K562 (cell line): ENCODE results near the gene ANO8. TPM values are rescaled to one million over a fixed set of nuclear protein-coding genes. Genes with fewer than 3 reads are reported as not detected.

Experiments used
- GTF2B ChIP-seq: IDR thresholded peaks from 2 replicates; pipeline ENCODE4 v1.6.1; 2011; ENCODE audit not compliant: insufficient read length; ENCODE audit errors: extremely low read depth
- GTF2F1 ChIP-seq: IDR thresholded peaks from 2 replicates; pipeline ENCODE4 v1.6.1; 2011; ENCODE audit warnings: low read depth, low read length, improper control_type of control experiment
- HNRNPLL ChIP-seq: fragments of 200-400 bp; formaldehyde crosslinking; IDR thresholded peaks from 2 replicates; pipeline ENCODE4 v1.6.1; 2017; ENCODE audit warnings: low read length, low read depth, mild to moderate bottlenecking; ENCODE audit not compliant: poor library complexity, severe bottlenecking
- JUND ChIP-seq, 2 experiments: IDR thresholded peaks; 2 replicates in 1 of 2; 3 replicates in 1 of 2; pipeline ENCODE4 v1.6.1; 2011; ENCODE audit warnings: borderline replicate concordance in 2 of 2, low read depth in 2 of 2, low read length in 2 of 2, improper control_type of control experiment in 1 of 2, missing biosample characterization in 1 of 2, missing genetic modification characterization in 1 of 2, missing genetic modification reagents in 1 of 2
- KLF16 ChIP-seq: IDR thresholded peaks from 2 replicates; pipeline ENCODE4 v1.6.1; 2016; ENCODE audit warnings: antibody characterized with exemption
- RBM39 ChIP-seq: fragments of 200-400 bp; formaldehyde crosslinking; optimal IDR thresholded peaks from 2 replicates; pipeline ENCODE3; 2018; ENCODE audit warnings: low read depth, low read length
- SMARCA4 ChIP-seq: fragments of 450-650 bp; IDR thresholded peaks from 2 replicates; pipeline ENCODE4 v1.6.1; 2016
- SNRNP70 ChIP-seq: fragments of 200-400 bp; formaldehyde crosslinking; optimal IDR thresholded peaks from 2 replicates; pipeline ENCODE3; 2017; ENCODE audit warnings: low read depth, low read length
- TEAD4 ChIP-seq, 2 experiments: sonication (generic) in 1 of 2; formaldehyde crosslinking in 1 of 2; IDR thresholded peaks; 2 replicates each; pipeline versions ENCODE4 v1.6.1 to v1.8.0; 2012 to 2022; ENCODE audit warnings: borderline replicate concordance in 1 of 2, inconsistent platforms in 1 of 2, low read length in 1 of 2, mild to moderate bottlenecking in 1 of 2, missing genetic modification reagents in 1 of 2
- U2AF2 ChIP-seq: fragments of 200-400 bp; formaldehyde crosslinking; optimal IDR thresholded peaks from 2 replicates; pipeline ENCODE3; 2017; ENCODE audit warnings: low read depth, mild to moderate bottlenecking, low read length
- UBTF ChIP-seq, 2 experiments: IDR thresholded peaks; 2 replicates each; pipeline ENCODE4 v1.6.1; 2012; ENCODE audit warnings: improper control_type of control experiment in 2 of 2, low read depth in 2 of 2, low read length in 2 of 2, borderline replicate concordance in 1 of 2
- ZBTB11 ChIP-seq, 3 experiments: fragments of 200-800 bp in 1 of 3; fragments of 250-450 bp in 1 of 3; fragments of 450-650 bp in 1 of 3; sonication (Bioruptor Pico) in 1 of 3; sonication (Bioruptor generic) in 1 of 3; formaldehyde crosslinking in 1 of 3; IDR thresholded peaks; 2 replicates each; pipeline versions ENCODE4 v1.6.1 to v1.8.0; 2016 to 2022; ENCODE audit warnings: mild to moderate bottlenecking in 2 of 3, missing genetic modification characterization in 2 of 3, missing compliant biosample characterization in 1 of 3, moderate library complexity in 1 of 3
- ZFP36 ChIP-seq: fragments of 150-350 bp; IDR thresholded peaks from 2 replicates; pipeline ENCODE4 v1.6.1; 2018; ENCODE audit warnings: low read length, low read depth; ENCODE audit not compliant: partially characterized antibody
- ZNF224 ChIP-seq: sonication (generic); formaldehyde crosslinking; IDR thresholded peaks from 2 replicates; pipeline ENCODE4 v1.8.0; 2022; ENCODE audit warnings: mild to moderate bottlenecking, missing genetic modification reagents
- ZNF280B ChIP-seq: fragments of 250-450 bp; sonication (Bioruptor Pico); IDR thresholded peaks from 2 replicates; pipeline ENCODE4 v1.5.1; 2021; ENCODE audit warnings: mild to moderate bottlenecking
- ZNF408 ChIP-seq: fragments of 250-450 bp; sonication (Bioruptor Pico); IDR thresholded peaks from 2 replicates; pipeline ENCODE4 v1.4.0; 2020; ENCODE audit warnings: low read depth, mild to moderate bottlenecking, moderate library complexity
- ZNF551 ChIP-seq: fragments of 250-450 bp; sonication (Bioruptor Pico); IDR thresholded peaks from 2 replicates; pipeline ENCODE4 v1.5.0; 2021; ENCODE audit warnings: mild to moderate bottlenecking, moderate library complexity
- ZNF75A ChIP-seq: fragments of 450-650 bp; formaldehyde crosslinking; IDR thresholded peaks from 2 replicates; pipeline ENCODE4 v1.4.0; 2020; ENCODE audit warnings: mild to moderate bottlenecking
- polyA plus RNA-seq, 8 experiments: library from polyadenylated mRNA; depleted of rRNA in 4 of 8; stranded (reverse) in 5 of 8; unstranded in 3 of 8; fragments of >200 nt; fragmentation: Nextera tagmentation in 2 of 8; fragmentation: Illumina TruSeq in 1 of 8; extraction: Ambion mirVana in 2 of 8; extraction: Trizol in 1 of 8; gene quantifications; 2 replicates each; pipeline versions ENCODE4 v1.2.1 to v1.2.3, GENCODE V29; 2011 to 2014; ENCODE audit warnings: inconsistent platforms in 1 of 8, missing spikeins in 1 of 8
- total RNA-seq, 7 experiments: library from RNA; depleted of rRNA in 6 of 7; stranded (reverse); fragments of >200 nt in 6 of 7; fragmentation: Illumina TruSeq in 2 of 7; extraction: Trizol in 2 of 7; gene quantifications; 2 replicates each; pipeline versions ENCODE4 v1.2.1 to v1.2.3, GENCODE V29; 2011 to 2021; ENCODE audit warnings: low replicate concordance in 1 of 7

Gene ANO8
- total and polyA plus RNA-seq, 9 of the 15 experiments (the other 6 are each of a cell fraction or from before 2014, with no cell fraction given): 0.07 to 7.6 (median 2.3) TPM; not detected in 1

- TF ChIP-seq UBTF (IDR thresholded peaks at IDR 0.05; ENCODE audit: borderline replicate concordance in 1 of 2, low read depth in 2 of 2, low read length in 2 of 2) (no peak), U2AF2 (no peak), ZNF408 (CRISPR knock-in tag) (no peak), HNRNPLL (peak; percentile 35), RBM39 (no peak), ZFP36 (peak; percentile 90), ZNF75A (CRISPR knock-in tag) (no peak), GTF2F1 (peak; percentile 52; the same call in 1 of the 2 replicates), JUND (IDR thresholded peaks at IDR 0.05; ENCODE audit: borderline replicate concordance, low read depth, low read length) (peak; percentile 61), JUND (tag; IDR thresholded peaks at IDR 0.05; ENCODE audit: borderline replicate concordance, low read depth, low read length) (no peak; the same call in 2 of the 3 replicates), ZNF280B (CRISPR knock-in tag) (no peak), KLF16 (no peak), ZBTB11 (CRISPR knock-in tag; IDR thresholded peaks at IDR 0.05) (peak in 1 of 3 experiments; percentile 62; a peak in 1 of 6 replicates), TEAD4 (IDR thresholded peaks at IDR 0.05; ENCODE audit: low read length) (no peak; the same call in 1 of the 2 replicates), TEAD4 (CRISPR knock-in tag; IDR thresholded peaks at IDR 0.05; ENCODE audit: borderline replicate concordance) (no peak), SMARCA4 (peak; percentile 67; the same call in 1 of the 2 replicates), GTF2B (no peak), ZNF224 (CRISPR knock-in tag) (no peak), ZNF551 (no peak), SNRNP70 (no peak)
Measured at GRCh38 chr19:17292301-17293074, 42.2 kb downstream of the ANO8 start (continued).
